Glutamatergic neuron (in vitro differentiated cells): Measurements from ENCODE around the gene C4BPA. TPM values are rescaled to one million over a fixed set of nuclear protein-coding genes. Genes with fewer than 3 reads are reported as not detected.

Experiments used
- DNase-seq: peaks from one replicate; pipeline ENCODE4 v3.0.0; 2022
- H3K27ac Mint-ChIP-seq: one replicate; pipeline ENCODE4 v1.8.0; 2020; ENCODE audit warnings: mild to moderate bottlenecking, mixed read lengths, inconsistent platforms; ENCODE audit not compliant: unreplicated experiment
- H3K27me3 Mint-ChIP-seq: one replicate; pipeline ENCODE4 v1.8.0; 2020; ENCODE audit warnings: mild to moderate bottlenecking, moderate library complexity, mixed read lengths, inconsistent platforms; ENCODE audit not compliant: unreplicated experiment
- H3K36me3 Mint-ChIP-seq: one replicate; pipeline ENCODE4 v1.8.0; 2020; ENCODE audit warnings: mild to moderate bottlenecking, mixed read lengths, inconsistent platforms; ENCODE audit not compliant: unreplicated experiment
- H3K4me1 Mint-ChIP-seq: one replicate; pipeline ENCODE4 v1.8.0; 2020; ENCODE audit warnings: mild to moderate bottlenecking, low read depth, mixed read lengths, inconsistent platforms; ENCODE audit not compliant: unreplicated experiment
- H3K4me3 Mint-ChIP-seq: one replicate; pipeline ENCODE4 v1.8.0; 2020; ENCODE audit warnings: mild to moderate bottlenecking, mixed read lengths, inconsistent platforms; ENCODE audit not compliant: unreplicated experiment
- H3K9me3 Mint-ChIP-seq: one replicate; pipeline ENCODE4 v1.8.0; 2020; ENCODE audit warnings: mild to moderate bottlenecking, moderate library complexity, mixed read lengths, inconsistent platforms; ENCODE audit not compliant: unreplicated experiment
- CTCF ChIP-seq: fragments of 200-600 bp; sonication (generic); IDR thresholded peaks from one replicate; pipeline ENCODE4 v1.5.0; 2021; ENCODE audit not compliant: partially characterized antibody, unreplicated experiment
- total RNA-seq: library from RNA; stranded (reverse); fragmentation: NEBNext Ultra II Directional; extraction: Animal tissue kit (Norgen Biotek cat#: 25700); gene quantifications from one replicate; pipeline ENCODE4 v1.2.1, GENCODE V29; 2021; ENCODE audit not compliant: unreplicated experiment

C4BPA gene
- total RNA-seq, 1 donor from 2014 or later, result not detected

- Mint-ChIP-seq H3K4me1 (no peaks in the 10 kb centered on the region), H3K36me3 (no peaks in the 10 kb centered on the region), H3K27ac (no peak overlapping the region), H3K9me3 (no peaks in the 10 kb centered on the region), H3K4me3 (no peak overlapping the region), H3K27me3 (no peaks in the 10 kb centered on the region)
- no peak for TF ChIP-seq CTCF
- no peak for DNase-seq
Measured at GRCh38 chr1:207079706-207080241, 24.3 kb upstream of the C4BPA start.

- Mint-ChIP-seq H3K27ac (no peak overlapping the region), H3K27me3 (peaks cover under 1% of the 10 kb centered on the region), H3K36me3 (no peaks in the 10 kb centered on the region), H3K4me1 (no peaks in the 10 kb centered on the region), H3K9me3 (no peaks in the 10 kb centered on the region), H3K4me3 (no peak overlapping the region)
- TF ChIP-seq CTCF, result no peak
- no peak for DNase-seq
Measured at GRCh38 chr1:207081088-207081487, 22.9 kb upstream of the C4BPA start.

- Mint-ChIP-seq H3K4me3 (no peak overlapping the region), H3K27ac (no peak overlapping the region), H3K9me3 (no peaks in the 10 kb centered on the region), H3K27me3 (peaks cover 3% of the 10 kb centered on the region), H3K4me1 (no peaks in the 10 kb centered on the region), H3K36me3 (no peaks in the 10 kb centered on the region)
- no peak for TF ChIP-seq CTCF
- DNase-seq, result no peak
Measured at GRCh38 chr1:207081806-207082205, 22.2 kb upstream of the C4BPA start.

- H3K36me3 Mint-ChIP-seq, result no peaks in the 10 kb centered on the region
- no peaks in the 10 kb centered on the region for H3K9me3 Mint-ChIP-seq
- no peak overlapping the region for H3K4me3 Mint-ChIP-seq
- H3K4me1 Mint-ChIP-seq, result no peaks in the 10 kb centered on the region
- peaks cover 3% of the 10 kb centered on the region for H3K27me3 Mint-ChIP-seq
- TF ChIP-seq CTCF, result no peak
- DNase-seq, result no peak
- H3K27ac Mint-ChIP-seq, result no peak overlapping the region
Measured at GRCh38 chr1:207084232-207084631, 19.8 kb upstream of the C4BPA start.

- peak; percentile 30 for DNase-seq
- Mint-ChIP-seq H3K4me3 (no peak overlapping the region), H3K4me1 (no peaks in the 10 kb centered on the region), H3K36me3 (no peaks in the 10 kb centered on the region), H3K9me3 (no peaks in the 10 kb centered on the region), H3K27ac (no peak overlapping the region), H3K27me3 (peaks cover 3% of the 10 kb centered on the region)
- TF ChIP-seq CTCF, result peak; percentile 73
Measured at GRCh38 chr1:207084701-207085180, 19.3 kb upstream of the C4BPA start.
